Esophagus muscularis mucosa (tissue), 3 donors: ENCODE results near the gene ZNF436.

ENCODE experiments used
- POLR2A ChIP-seq: fragments of 450-650 bp; IDR thresholded peaks from one replicate; pipeline ENCODE4 v1.6.1; 2017; ENCODE audit warnings: antibody characterized with exemption, moderate library complexity, mild to moderate bottlenecking, low read depth
- POLR2AphosphoS5 ChIP-seq, 2 donors: sonication (generic); formaldehyde crosslinking; IDR thresholded peaks; one replicate each; pipeline ENCODE4 v1.6.1; 2017; ENCODE audit warnings: antibody characterized with exemption in 2 of 2
- TF ChIP-seq, protein P1 (sequence below), 3 experiments: fragments of 200-600 bp in 2 of 3; fragments of 450-650 bp in 1 of 3; sonication (generic) in 2 of 3; IDR thresholded peaks; one replicate each; pipeline ENCODE4 v1.5.1; 2017 to 2019; ENCODE audit warnings: antibody characterized with exemption in 3 of 3, mild to moderate bottlenecking in 2 of 3, moderate library complexity in 1 of 3

DNA sequence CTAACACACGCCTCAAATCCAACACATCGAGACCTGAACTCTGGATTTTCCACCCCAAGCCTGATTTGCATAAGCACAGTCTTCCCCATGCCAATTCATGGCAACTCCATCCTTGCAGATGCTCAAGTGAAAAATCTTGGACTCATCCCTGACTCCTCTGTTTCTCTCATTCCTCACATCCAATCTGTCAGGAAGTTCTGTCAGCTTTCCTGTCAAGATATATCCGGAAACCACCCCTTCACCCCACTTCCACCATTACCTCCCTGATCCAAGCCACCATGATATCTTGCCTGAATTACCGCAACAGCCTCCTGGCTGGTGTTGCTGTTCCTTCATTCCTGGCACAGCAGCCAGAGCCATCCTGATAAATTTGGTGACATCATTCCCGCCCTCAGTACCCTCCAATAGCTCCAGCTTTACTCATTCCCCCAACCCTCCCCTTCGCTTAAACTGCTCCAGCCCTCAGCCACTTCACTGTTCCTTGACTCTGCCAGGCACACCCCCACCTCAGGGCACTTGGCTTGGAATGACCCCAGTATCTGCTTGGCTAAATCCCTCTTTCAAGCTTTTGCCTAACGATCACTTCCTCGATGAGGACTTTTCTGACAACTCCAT, 37.5 kb upstream of the ZNF436 start:
- TF ChIP-seq, protein P1, sequence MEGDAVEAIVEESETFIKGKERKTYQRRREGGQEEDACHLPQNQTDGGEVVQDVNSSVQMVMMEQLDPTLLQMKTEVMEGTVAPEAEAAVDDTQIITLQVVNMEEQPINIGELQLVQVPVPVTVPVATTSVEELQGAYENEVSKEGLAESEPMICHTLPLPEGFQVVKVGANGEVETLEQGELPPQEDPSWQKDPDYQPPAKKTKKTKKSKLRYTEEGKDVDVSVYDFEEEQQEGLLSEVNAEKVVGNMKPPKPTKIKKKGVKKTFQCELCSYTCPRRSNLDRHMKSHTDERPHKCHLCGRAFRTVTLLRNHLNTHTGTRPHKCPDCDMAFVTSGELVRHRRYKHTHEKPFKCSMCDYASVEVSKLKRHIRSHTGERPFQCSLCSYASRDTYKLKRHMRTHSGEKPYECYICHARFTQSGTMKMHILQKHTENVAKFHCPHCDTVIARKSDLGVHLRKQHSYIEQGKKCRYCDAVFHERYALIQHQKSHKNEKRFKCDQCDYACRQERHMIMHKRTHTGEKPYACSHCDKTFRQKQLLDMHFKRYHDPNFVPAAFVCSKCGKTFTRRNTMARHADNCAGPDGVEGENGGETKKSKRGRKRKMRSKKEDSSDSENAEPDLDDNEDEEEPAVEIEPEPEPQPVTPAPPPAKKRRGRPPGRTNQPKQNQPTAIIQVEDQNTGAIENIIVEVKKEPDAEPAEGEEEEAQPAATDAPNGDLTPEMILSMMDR (IDR thresholded peaks at IDR 0.05), result no peak
- TF ChIP-seq POLR2A (no peak), POLR2AphosphoS5 (IDR thresholded peaks at IDR 0.05) (no peak)
